HG02759 (cell line): Measurements from ENCODE around the gene CNMD.

Experiments used
- ATAC-seq: cut with Tn5 transposase; IDR thresholded peaks from one replicate; pipeline ENCODE4 v1.9.1; 2021; ENCODE audit warnings: mild to moderate bottlenecking, moderate library complexity; ENCODE audit not compliant: unreplicated experiment

The CNMD gene

DNA sequence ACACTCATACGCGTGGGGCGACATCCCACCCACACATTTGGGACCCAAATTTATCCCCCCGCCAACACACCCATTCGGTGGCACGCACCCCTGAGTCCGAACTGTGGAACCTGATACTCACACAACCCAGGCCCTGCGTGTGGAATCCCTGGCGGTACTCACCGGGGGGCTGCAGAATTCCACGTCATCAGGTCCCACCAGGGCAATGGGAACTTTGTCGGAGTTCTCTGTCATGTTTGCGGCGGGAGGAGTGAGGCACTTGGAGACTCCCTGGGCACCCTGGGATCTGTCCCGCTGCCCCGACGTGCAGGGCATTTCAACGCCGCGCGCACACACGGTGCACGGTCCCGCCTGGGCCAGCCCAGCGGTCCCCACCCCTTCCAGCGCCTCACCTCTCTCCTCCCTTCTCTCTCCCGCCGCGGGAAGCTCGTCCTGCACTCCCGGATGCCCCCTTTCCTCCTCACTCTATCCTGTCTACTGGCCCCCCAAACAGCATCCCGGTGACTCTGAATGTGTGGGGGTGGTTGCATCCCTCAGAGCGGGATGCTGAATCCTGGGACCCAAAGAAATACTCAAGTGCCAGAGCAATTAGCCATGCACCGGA is at the start of gene CNMD:
Gene CNMD (minus strand): TSS at position 353 of the 604 bp plus-strand sequence. CDS start 119 bp downstream, at position 234.
- no peak for ATAC-seq

DNA sequence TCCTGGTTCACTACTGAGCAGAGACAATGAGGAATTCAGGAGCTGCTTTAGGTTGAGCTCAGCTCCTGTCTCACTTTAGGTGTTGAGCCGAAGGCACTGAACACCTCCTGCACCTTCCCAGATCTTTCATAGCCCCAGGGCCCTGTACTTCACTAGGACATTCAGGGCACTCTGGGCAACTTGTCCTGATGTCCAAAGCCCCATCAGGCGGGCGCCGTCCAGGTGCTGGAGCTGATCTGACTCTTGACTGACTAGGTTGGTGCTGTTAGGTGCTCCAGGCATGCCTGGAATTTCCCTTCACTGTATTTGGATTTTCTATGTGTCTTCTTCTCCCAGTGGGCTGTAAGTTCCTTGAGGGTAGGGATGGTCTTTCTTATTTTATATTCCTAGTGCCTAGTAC is 48.4 kb upstream of the CNMD start:
- no peak for ATAC-seq

DNA sequence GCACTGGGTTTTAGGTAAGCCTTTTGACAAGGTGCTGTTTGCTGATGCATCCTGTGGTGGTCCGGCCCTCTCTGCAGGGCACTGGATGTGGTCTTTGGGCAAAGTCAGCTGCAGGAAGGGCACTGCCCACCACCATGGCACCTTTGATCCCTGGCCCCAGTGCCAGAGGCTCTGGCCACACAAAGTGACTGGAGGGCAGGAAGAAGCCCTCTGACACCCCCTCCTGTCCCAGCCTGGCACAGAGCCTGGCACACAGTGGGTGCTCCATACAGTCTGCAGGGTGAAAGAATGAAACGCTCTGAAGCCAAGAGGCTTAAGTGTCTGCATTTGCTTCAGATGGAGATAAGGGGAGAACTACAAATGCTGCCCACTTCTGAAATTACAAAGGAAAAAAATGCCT is 47.6 kb upstream of the CNMD start:
- ATAC-seq: no peak

DNA sequence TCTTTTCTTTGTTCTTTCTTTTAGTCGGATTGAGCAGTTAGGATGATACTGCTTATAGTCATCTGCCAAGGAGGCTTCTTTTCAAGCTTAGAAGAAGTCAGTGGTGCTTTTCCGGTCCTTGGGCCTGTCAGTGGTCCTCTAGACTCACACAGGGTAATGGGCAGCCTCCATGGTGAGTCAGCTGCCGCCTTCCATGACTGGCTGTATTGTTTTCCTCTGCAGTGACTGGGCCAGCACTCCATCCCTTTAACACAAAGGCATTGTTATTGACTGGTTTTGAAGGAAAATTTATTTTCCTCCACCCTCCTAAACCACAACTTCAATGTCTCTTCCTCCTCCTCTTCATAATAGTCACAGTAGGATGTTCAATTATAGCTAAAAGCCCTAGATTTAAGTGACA is 47.1 kb upstream of the CNMD start:
- no peak for ATAC-seq

DNA sequence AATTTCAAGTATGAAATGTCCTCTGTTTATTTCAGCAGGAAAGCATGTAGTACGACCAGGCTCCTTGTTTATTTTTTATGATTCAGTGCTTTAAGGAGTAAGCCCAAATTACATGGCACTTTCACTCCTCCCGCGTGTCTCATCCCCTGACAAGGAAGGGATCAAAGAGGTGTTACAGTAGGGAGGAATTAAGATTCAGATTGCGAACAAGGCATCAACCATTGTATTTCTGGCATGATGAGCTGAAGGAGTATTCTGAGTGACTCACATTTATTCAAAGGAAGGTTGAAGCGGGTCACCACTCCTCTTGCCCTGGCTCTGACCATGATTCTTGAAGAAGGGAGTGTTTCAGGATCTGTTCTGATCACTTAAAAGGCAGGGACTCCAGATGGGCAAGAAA is 46.1 kb upstream of the CNMD start:
- ATAC-seq: no peak

DNA sequence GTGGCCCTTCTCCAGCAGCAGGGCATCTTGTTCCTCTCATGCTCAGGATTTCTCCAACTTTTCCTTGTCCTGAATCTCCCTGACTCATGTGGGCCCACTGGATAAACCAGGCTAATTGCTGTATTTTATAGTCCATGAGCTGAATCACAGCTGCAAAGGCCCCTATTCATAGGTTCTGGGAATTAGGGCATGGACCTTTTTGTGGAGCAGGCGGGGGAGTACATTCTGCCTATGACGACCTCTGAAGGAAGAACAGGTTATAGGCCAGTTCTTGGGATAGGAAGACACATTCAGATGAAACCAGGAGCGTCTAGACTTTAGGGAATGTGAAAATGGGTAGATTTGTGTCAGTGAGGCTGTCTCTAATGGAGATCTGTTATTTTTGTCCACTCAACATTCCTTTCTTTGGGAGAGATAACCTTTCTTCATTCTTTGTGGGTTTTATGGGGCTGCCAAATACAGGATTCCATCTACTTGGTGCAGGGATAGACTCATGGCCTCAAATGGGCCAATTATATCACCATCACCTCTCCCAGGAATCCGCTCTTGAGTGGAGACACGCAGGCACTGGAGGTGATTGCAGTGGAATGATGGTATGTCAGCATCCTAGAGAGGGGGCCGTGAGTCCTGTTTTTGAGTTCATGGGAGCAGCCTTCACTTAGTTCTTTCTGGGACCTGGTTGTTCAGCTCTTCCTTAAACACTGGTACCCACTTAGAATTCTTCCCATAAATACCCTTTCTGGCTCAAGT is 45.1 kb upstream of the CNMD start:
- no peak for ATAC-seq

DNA sequence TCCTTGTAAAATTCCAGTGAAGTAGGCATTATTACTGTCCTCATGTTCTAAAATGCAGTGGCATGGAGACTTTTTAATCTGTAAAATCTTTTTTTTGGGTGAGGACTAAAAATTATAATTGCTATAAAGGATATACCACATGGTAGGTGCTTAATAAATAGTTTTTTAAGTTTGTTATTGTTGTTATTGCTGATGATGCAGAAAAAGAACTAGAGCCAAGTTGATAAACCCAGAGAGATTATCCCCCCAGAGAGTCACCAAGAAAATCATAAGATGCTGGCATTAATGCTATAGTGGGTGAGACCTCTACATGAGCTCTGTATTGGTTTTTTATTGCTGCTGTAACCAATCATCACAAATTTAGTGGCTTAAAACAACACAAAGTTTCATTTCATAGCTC is 44.3 kb upstream of the CNMD start:
- ATAC-seq: no peak

DNA sequence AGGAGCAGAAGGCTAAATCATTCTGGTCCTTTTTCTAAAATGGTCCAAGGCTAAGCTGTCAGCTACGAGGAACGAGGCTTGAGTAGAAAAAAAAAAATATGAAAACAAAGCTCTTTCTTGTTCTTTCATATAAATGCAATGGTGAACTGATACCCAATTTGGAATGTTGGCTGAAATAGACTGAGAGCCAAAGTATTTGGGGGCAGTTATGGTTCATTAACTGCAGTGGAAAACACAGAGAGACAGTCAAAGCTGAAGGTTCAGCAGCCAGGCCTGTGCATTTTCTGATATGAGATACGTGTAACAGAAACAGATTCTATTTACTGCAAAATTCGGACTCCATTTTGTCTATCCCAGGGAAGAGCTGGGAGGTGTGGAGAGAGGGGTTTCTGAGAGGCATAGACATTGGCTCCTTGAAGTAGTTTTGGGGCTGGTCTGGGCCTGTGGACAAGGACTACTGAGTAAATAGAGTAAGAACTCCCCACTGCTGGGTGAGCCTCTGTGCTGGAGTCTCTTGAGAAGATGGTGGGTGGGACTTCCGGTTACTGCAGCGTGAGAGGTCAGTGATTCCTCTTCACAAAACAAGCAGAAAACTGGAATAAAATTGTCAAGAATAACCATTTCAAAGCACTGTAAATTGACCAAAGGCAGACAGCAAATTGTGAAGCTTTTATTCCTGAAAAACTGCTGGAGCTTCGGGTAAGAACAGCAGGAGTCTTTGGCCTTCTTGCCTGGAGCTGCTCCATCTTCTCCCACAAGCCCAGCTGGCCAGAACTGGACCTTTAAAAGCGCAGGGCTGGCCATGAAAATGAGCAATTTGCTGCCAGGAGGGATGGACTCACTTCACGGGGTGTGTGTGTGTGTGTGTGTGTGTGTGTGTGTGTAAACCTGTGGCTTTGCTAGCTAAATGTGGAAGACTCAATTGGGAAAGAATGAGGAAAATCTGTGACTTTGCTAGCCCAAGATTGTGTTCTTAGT is 43.1 kb upstream of the CNMD start:
- ATAC-seq: no peak

DNA sequence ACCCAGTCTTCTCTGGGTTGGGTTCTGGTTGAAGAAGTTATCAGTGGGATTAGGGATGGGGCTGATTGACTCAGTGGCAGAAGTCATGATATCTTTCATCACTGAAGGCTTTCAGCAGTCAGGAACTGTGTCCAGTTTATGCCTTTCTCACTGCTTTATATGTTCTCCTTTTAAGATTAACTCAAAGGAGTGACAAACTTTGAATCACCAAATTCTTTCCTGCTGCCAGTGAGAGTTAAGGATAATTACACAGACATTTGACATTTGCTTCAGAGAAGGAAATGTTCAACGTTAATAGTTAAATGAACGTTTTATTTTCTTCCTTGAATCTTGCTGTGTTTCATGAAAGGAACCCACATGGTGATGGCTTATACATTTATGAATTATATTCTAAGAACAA is 41.0 kb upstream of the CNMD start:
- no peak for ATAC-seq

DNA sequence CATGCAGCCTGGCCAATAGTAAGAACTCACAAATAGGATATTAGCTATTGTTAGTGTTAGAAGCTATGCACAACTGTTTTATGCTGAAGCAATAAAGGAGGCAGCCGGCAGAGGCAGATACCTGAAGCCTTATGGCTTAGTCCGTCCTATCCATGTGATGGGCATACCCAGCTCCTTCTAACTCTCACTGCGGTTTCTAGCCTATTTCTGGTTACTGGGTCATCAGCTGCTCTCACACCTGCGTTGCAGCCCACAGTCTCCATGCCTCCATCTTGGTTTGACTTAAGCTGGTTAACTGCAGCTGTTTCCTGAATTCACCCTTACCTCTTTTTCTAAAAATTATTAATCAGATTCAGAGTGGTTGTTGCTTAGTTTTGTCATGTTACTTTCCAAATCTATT is 40.5 kb upstream of the CNMD start:
- ATAC-seq: no peak

DNA sequence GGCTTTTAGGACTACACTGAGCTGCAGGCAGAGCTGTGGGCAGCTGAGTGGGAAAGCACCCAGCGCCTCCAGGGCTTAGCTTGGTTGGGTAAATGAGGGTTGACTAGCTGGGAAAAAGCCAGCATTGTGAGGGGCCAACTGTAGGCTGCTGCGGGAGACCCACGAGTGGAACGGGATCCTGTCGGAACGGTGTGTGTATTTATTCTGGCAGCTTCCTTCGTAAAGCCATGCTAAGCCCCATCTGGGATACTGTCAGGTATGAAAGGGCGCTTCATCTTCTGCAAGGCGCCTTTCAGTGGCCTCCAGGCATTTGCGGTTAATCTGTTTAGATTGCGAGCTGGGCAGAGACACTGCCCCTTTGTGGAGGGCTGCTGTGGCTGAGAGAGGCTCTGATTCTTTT is 39.5 kb upstream of the CNMD start:
- ATAC-seq: no peak

DNA sequence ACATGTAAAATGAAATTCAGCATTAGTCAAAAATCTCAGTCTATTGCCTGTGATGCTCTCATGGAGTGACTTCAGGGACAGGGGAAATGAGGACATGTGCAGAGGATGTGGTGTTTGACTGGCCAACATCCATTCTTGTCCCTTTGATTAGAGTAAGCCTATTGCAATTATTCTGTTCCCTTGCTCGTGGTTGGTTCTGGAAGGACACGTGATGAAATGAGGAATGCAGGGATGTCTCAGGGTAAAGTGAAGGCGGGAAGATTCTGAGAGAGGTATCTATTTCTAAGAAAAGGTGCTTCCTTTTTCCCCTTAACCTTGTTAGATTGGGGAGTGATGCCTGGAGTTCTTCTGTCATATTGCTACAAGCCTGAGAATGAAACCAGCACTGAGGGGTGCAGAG is 37.1 kb upstream of the CNMD start:
- ATAC-seq: no peak

DNA sequence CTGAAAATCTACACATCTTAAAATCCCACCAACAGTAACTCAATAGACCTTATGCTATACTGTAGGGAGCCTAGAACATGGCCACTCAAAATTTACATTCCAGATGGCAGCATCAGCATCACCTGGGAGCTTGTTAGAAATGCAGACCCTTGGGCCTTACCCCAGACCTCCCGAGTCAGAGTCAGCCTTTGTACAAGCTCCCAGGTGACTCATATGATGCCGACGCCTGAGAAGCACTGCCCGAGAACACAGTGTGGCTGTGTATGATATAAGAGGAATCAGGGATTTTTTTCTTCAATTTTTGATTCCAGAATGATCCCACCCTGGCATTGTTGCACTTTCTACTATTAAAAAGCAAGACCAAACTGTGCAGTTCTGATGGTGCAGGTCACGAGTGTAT is 35.9 kb upstream of the CNMD start:
- no peak for ATAC-seq

DNA sequence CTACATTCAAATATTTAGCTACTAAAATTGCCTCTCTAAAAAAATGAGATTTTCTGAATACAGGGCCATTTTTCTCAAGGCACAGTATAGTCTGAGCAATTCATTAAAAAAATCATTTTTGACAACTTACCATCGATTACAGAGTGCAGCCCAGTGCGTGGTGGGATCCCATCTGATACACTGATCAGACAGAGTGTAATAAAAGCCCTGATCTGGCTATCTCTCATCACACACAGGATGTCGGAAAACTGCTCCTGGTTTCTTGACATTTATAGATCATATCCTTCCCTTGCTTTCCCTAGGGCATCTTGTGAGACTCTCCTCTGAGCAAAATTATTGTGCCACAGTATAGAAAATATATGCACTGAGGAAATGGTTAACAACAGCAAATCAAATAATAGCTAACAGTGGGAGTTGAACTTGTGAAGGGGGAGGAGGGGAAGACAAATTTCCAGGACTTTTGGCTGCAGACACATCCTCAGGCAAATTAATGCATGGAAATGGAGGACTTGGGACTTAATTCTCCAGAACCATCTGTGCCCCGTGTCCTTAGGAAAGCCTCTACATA is 28.4 kb upstream of the CNMD start:
- no peak for ATAC-seq

DNA sequence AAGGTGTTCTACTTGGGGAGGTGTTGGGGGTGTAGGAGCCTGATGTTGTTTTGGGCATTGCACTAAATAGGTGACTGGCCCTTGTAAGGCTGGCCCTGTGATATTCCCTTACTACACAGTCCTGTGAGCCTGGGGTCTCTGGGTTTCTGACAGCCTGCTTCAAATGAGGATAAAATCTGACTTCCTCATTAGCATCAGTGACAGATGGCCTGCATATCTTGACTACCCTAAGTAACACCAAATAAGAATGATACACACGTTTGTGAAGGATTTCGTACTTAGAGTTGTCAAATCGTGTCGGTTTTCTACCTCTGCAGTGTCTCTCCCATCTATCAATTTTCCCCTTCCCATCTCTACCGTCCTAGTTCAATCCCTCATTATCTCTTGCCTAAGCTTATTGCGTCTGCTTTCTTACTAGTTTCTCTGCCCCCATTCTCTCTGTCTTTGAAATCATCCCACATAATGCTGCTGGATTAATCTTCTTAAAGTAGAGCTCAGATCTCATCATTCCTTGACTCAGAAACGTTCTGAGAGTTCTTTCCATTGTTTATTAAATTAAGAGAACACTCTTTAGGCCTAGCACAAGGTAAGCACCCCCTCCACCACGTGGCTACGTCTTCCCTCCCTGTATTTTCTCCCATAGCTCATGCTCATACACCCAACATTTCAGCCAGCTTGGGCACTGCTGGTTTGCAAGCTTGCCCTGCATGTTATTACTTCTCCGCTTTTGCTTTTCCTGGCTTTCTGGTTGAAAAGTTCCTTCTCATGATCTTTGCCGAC is 26.2 kb upstream of the CNMD start:
- no peak for ATAC-seq

DNA sequence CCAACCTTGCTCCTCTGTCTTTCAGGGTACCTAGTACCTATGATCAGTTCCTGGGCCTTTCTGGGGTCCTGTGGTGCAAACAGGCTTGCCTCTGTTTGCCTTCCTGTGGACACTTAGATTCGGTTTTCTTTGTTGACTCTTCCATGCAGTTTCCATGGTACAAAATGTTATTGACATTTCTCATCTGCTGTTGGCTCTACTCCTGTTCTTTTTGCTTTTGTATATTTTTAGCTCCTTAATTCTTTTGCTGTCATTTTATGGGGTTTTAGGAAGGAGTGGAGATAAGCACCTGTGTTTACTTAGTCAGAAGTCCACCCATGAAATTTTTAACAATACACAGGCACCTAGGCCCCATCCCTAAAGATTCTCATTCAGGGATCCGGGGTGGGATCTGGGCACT is 20.5 kb upstream of the CNMD start:
- ATAC-seq: no peak

DNA sequence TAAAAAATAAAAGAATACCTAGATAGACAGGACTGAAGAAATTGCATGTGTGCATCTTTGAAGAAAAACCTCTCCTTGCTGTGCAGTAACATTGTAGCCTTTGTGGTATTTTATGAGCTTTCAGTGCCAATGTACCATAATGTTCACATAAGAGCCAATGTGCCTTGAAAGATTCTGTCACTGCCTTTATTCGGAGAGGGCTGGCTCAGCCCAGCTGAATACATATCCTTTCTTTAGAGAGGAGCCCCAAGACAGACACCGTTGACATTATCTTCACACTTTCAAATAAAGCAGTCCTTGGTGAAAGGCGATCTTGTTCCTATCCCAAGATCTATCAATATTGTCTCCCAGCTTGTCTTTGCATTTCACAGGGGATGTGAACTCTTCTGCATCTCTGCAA is 18.5 kb upstream of the CNMD start:
- ATAC-seq: no peak

DNA sequence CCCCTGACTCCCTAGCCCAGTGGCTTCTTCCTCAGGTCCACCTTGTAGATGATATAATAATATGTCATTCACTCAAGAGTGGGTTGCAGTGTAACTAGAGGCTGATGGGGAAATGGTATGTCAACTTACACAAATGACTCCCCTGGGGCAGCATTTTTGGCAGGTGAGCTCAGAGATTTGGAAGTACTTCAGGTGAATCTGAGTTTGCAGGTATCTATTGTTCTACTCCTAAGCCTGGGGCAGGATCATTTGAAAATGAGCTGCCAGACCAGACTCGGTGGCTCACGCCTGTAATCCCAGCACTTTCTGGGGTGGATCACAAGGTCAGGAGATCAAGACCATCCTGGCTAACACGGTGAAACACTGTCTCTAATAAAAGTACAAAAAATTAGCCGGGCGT is 11.6 kb upstream of the CNMD start:
- no peak for ATAC-seq

DNA sequence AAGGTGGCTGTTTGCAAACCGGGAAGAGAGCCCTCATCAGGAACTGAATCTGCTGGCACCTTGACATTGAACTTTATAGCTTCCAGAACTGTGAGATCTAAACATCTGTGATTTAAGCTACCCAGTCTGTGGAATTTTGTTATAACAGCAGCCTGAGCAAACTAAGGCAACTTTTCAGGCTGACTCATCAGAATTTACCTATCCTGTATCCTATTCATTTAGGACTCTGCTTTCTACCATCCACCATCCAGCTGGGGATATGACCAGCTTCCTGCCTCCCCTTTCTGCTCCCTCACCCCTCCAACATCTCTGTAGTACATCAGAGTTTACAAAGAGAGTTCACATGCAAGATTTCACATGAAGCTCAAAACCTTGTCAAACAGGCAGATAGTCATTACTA is 11.1 kb upstream of the CNMD start:
- no peak for ATAC-seq

DNA sequence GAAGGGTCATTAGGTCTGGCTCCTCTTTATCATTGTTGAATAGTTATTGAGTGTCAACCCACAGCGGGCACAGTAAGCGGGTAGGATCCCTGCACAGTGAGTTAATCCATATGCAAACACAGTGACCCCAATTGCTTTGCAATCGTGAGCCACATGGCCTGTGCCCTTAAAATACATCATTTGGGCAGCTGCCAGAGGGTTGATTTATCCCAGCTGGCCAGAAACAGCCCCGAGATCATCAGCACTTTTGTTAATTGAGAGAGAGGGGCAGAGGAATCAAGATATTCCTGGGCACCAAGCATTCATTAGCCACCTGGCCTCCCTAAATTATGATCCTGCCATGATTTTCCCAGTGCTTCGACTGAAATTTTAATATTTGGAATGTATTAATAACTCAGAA is 9.8 kb upstream of the CNMD start:
- ATAC-seq: no peak

DNA sequence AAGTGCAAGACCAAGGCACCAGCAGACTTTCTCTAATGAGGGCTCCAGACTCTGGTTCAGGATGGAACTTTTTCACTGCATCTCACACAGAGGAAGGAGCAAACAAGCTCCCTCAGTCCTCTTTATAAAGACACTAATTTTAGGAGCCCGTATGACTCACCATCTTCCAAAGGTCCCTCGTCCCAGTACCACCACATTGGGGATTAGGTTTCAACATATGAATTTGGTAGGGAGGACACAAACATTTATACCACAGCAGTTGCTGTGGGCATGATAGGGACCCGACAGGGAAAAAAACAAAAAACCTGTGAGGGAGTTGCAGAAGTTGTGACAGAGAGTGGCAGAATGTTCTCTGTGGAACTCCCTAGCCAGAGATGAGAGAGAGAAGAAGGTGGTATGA is 6.5 kb upstream of the CNMD start:
- ATAC-seq: no peak
